Ramos (cell line): ENCODE results near the gene ATP8A1.

Source experiments
- in situ Hi-C: fragments of 300-500 bp; cut with MboI; formaldehyde crosslinking; loops from one replicate; pipeline ENCODE4 v1.14.3; 2022; ENCODE audit warnings: low sequenced_read_pairs; ENCODE audit not compliant: unreplicated experiment

ATP8A1 gene

DNA sequence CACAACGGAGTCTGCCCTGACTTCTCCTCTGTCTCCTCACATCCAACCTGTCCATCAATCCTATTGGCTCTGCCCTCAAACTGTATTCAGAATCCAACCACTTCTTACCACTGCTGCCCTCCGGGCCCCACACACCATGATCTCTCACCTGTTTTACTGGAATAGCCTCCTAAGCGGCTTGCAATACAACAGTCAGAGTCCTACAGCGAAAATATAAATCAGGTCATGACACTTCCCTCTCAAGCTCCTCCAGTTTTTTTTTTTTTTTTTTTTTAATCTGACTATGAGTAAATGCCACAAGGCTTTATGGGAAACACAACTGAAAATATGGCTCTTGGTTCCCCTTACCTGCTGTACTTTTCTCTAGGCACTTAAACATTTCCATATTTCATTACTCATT is 216.8 kb downstream of the ATP8A1 start:
- in situ Hi-C loops = no loop called here

DNA sequence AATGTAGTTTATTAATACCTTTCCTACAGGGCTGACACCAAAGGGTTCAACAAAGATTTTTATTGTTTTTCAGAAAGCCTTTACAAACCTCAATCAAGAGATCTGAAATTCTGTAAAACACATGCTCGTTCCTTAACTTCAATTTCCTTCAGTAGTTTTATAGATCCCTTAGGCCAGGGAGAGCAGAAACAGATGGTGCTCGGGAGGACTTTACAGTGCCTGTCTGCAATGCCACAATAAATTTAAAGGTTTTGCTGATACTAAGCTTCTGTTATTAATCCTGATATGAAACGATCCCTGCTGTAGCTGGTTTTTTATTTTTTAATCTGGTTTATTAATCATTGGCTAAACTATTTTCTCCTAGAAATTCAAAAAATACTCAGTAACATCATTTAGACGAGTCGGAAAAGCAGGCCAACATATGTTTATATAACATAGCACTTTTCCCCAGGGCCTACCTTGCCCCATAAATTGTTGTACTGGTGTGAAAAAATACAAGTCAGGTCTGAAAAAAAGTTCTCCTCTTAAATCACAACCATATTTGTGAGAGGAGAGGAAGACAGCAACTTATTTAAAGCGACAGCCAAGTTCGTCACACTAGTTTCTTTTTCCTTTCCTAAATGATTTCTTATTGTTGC is 219.9 kb downstream of the ATP8A1 start:
- in situ Hi-C loops = no loop called here

GRCh38 chr4:42428036-42428435 is 228.9 kb downstream of the ATP8A1 start:
- in situ Hi-C loops = no loop called here

GRCh38 chr4:42425146-42426065 is 231.5 kb downstream of the ATP8A1 start:
- in situ Hi-C loops = no loop called here

GRCh38 chr4:42420140-42420539 is 236.8 kb downstream of the ATP8A1 start:
- in situ Hi-C loops = no loop called here

DNA sequence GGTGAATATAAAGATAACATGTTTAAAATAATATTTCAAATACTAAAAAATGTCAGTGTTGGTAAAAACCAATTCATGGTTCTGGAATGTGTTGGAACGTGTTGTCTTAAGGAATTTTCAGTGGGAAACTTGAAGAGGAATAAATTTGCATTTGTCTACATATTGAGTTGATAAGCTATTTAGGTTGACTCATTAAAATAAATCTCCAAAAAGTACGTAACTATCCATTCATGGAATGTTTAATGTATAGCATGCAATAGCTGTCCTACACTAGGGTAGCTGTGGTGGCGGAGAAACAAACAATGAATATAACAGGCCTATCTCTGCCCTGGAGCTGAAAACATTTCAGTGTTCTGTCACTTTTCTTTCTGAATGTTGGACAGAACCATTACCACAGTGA is 239.4 kb downstream of the ATP8A1 start:
- in situ Hi-C loops = no loop called here

GRCh38 chr4:42416017-42416416 is 240.9 kb downstream of the ATP8A1 start:
- in situ Hi-C loops = no loop called here

DNA sequence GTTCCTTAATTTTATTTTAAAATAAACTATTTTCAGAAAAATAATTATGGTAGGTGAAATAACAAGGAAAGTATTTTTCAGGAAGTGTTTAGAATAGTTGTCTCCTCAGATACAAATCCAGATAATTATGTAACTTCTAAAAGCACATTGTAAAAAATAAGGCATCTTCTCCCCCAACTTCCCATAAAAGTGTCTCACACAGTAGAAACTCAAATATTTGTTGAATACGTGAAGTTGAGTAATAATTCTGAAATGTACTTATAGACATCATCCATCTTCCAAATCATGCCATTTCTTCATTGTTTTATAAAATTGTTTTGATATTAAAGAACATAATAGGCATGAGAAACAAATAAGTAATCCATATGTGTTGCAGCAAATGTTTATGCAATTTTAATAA is 241.6 kb downstream of the ATP8A1 start:
- in situ Hi-C loops = no loop called here

DNA sequence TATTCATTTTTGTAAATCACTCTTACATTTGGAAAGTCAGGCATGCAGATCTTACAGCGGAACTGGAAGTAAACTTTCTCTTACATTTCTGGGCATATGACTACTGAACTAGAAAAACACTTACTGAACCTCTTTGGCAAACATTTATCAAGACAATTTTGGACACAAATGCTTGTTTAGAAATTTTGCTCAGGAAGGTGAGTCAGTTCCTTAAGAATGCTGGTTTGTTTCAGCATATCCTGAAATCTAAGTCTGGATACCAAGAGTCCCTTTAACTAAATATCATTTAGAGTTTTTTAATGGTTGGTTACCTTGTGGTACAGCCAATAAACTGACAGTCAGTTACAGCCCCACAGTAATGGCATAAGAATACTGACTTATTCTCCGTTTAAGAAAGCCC is 244.7 kb downstream of the ATP8A1 start:
- in situ Hi-C loops = no loop called here

- in situ Hi-C loops = no loop called here
Measured at GRCh38 chr4:42411803-42412202, 245.1 kb downstream of the ATP8A1 start.

DNA sequence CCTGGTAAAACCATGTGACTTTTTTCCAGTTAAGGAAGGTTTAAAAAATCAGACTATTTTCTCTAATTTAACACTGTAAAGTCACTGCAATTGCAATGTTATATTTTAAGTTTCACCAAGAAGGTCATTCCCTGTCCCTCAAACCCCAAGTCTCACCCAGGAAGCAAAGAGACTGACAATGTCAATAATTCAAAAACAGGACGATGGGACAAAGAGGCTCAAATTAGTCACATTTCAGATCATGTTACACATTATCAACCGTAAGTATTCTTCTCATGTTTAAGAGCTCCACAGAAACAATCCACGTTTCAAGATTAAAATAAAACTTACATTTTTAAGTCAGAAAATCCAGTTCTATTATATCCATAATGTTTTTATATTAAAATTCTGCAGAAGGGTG is 246.5 kb downstream of the ATP8A1 start:
- in situ Hi-C loops = no loop called here

- in situ Hi-C loops = no loop called here
Measured at GRCh38 chr4:42404001-42404400, 252.9 kb downstream of the ATP8A1 start.

DNA sequence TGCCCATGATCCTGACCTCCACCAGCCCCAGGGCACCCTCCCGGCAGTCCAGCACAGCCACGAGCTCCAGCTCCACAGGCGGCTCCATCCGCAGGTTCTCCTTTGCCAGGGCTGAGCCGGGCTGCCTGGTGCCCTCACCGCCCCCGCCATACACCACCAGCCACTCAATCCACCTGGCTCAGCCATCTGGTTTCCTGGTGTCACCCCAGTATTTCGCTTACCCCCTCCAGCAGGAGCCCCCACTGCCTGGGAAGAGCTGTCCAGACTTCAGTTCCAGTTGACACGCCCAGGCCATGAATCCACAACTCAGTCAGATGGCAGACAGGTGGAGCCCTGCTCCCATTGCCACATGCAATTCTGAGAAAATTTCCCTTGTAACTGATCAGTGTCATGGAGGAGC is 255.7 kb downstream of the ATP8A1 start:
- in situ Hi-C loops = no loop called here

DNA sequence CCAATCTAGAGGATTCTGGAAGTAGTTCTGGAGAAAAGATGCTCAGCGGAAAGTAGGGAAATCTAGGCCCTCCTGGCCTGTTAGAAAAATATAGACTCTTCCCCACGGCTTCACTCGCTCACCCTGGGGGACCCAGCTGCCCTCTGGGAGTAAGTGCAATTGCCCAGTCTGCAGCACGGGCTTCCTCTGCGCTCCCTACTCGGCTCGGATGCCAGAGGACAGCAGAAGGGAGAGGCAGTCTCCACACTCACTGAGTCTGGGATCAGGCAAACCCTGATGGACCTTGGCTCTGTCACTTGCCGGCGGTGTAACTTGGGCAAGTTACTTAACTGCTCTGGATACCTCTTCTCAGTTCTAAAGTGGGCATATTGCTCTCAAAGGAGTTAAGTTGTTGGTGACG is 257.5 kb downstream of the ATP8A1 start:
- in situ Hi-C loops = loop anchor here (25.0 kb wide), 1 partner anchor 463 kb away; no protein-coding TSS in a partner anchor

DNA sequence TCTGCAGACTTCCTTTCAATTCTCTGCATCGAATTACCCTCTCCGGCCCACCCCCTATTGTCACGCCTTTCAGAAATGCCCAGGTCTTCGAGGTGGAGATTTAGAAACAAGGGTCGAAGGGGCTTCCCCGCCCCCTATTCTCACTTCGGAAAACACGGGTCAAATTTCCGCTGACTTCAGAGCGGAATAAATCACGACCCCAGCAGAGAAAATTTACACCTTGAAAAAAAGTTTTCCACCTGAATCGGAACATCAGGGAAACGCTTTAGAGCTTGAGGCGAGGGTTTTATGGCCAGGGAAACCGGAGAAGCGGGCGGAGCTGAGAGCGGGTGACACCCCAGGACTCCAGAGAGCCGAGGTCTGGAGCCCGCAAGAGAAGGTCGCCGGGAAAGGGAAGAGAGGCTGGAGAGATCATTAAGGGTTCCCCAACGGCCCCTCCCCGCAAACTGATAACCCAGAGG is 258.0 kb downstream of the ATP8A1 start:
- in situ Hi-C loops = loop anchor here (25.0 kb wide), 1 partner anchor 463 kb away; no protein-coding TSS in a partner anchor

GRCh38 chr4:42398171-42398870 is 258.6 kb downstream of the ATP8A1 start:
- in situ Hi-C loops = loop anchor here (25.0 kb wide), 1 partner anchor 464 kb away; no protein-coding TSS in a partner anchor

GRCh38 chr4:42397635-42398170 is 259.2 kb downstream of the ATP8A1 start:
- in situ Hi-C loops = loop anchor here (25.0 kb wide), 1 partner anchor 465 kb away; no protein-coding TSS in a partner anchor

DNA sequence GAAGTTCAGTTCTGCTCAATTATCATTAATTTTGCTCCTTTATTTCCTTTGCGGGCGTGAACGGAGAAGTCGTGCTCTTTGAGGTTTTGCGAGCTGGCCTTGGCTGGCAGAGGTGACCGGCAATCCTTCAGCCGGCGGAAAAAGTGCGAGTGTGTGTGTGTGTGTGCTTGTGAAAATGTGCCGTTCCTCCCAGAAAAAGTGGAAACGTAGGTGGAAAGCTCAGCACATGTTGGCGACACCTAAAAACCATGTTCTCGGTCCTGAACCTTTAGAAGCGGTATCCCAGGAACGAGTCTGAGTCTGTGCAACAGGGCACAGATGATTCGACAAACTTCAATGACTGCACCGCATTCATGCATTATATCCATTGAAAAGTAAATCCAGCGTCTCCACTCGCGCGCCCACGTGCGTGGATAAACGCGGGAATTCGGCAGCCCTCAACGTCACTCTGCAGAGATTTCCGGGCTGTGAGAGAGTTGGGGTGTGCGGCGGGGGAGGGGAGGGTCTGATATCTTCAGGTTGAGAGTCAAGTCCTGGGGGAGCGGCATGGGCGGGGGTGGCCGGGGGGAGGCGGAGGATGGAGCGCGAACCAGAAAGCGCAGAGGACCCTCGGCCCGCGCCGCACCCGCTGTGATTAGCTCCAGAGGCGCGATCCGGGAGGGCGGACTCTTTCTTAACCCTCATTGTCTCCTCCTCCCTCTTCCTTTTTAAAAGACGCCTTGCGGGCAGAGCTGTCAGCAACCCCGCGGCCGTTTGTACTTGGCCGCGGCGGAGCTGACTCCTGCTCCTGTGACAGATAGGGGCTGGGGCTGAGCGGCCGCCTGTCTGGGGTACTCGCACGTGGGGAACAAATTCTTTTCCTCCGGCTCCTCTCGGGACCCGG is 259.9 kb downstream of the ATP8A1 start, which contains the start of gene SHISA3:
SHISA3 (plus strand) TSS at position 737 of the 883 bp plus-strand sequence. CDS start 569 bp downstream, outside the sequence.
- in situ Hi-C loops = loop anchor here (25.0 kb wide), 1 partner anchor 465 kb away; no protein-coding TSS in a partner anchor

- in situ Hi-C loops = loop anchor here (25.0 kb wide), 1 partner anchor 466 kb away; no protein-coding TSS in a partner anchor
Measured at GRCh38 chr4:42396361-42396751, 260.5 kb downstream of the ATP8A1 start.
